Stimulated activated CD4-positive, alpha-beta T cell treated with anti-CD3 and anti-CD28 coated beads, Interleukin-2, amount 100 ng/mL, for 4 hours (primary cell): Measurements from ENCODE around the gene GRAMD1A.
"Not testable (repeated sequence)": the region's sequence is repeated elsewhere in the genome, so short reads cannot be mapped to it uniquely, and the experiment has no call there.

ENCODE experiments used
- DNase-seq: peaks from one replicate; pipeline ENCODE4 v3.0.0-alpha.2; 2020; ENCODE audit warnings: low read depth

The GRAMD1A gene

GRCh38 chr19:34999498-35000337, at the start of gene GRAMD1A:
TSS of gene GRAMD1A (plus strand) at chr19:35000323. CDS start at chr19:35000479, 156 bp downstream.
- peak; percentile 63 for DNase-seq

- no peak for DNase-seq
Measured at GRCh38 chr19:34953092-34953491, 47.0 kb upstream of the GRAMD1A start.

- no peak for DNase-seq
Measured at GRCh38 chr19:34957830-34958751, 42.0 kb upstream of the GRAMD1A start.

GRCh38 chr19:34959021-34959420, 41.1 kb upstream of the GRAMD1A start:
- no peak for DNase-seq

- DNase-seq: no peak
Measured at GRCh38 chr19:34960103-34960805, 39.9 kb upstream of the GRAMD1A start.

- no peak for DNase-seq
Measured at GRCh38 chr19:34960940-34961679, 39.0 kb upstream of the GRAMD1A start.

- no peak for DNase-seq
Measured at GRCh38 chr19:34961775-34962686, 38.1 kb upstream of the GRAMD1A start.

GRCh38 chr19:34962687-34963572, 37.2 kb upstream of the GRAMD1A start:
- no peak for DNase-seq

- DNase-seq: peak; percentile 25
Measured at GRCh38 chr19:34963573-34964406, 36.3 kb upstream of the GRAMD1A start, which contains the start of gene ZNF792. TSS of gene ZNF792 (minus strand) at chr19:34964229. CDS start at chr19:34963662, 567 bp downstream.

GRCh38 chr19:34964598-34964997, 35.5 kb upstream of the GRAMD1A start:
- DNase-seq: no peak

GRCh38 chr19:34965505-34965904, 34.6 kb upstream of the GRAMD1A start:
- DNase-seq: not testable (repeated sequence)

- no peak for DNase-seq
Measured at GRCh38 chr19:34967551-34967950, 32.6 kb upstream of the GRAMD1A start.

- DNase-seq: no peak
Measured at GRCh38 chr19:34969721-34970120, 30.4 kb upstream of the GRAMD1A start.

GRCh38 chr19:34970185-34970780, 29.8 kb upstream of the GRAMD1A start:
- not testable (repeated sequence) for DNase-seq

- DNase-seq: no peak
Measured at GRCh38 chr19:34972163-34972705, 27.9 kb upstream of the GRAMD1A start.

- DNase-seq: no peak
Measured at GRCh38 chr19:34974646-34975045, 25.5 kb upstream of the GRAMD1A start.

GRCh38 chr19:34975056-34975455, 25.1 kb upstream of the GRAMD1A start:
- DNase-seq: no peak

GRCh38 chr19:34976611-34977010, 23.5 kb upstream of the GRAMD1A start:
- DNase-seq: no peak
